GM21447 (cell line): ENCODE measurements around the gene DENND1B.

ENCODE experiments used
- ATAC-seq: cut with Tn5 transposase; IDR thresholded peaks from one replicate; pipeline ENCODE4 v1.9.1; 2021; ENCODE audit not compliant: unreplicated experiment

DENND1B gene

GRCh38 chr1:197686702-197687355, 88.5 kb downstream of the DENND1B start:
- no peak for ATAC-seq

- no peak for ATAC-seq
These were observed 89.0 kb downstream of the DENND1B start for GRCh38 chr1:197686231-197686630.

GRCh38 chr1:197685785-197686184, 89.5 kb downstream of the DENND1B start:
- no peak for ATAC-seq

- ATAC-seq, result no peak
These were observed 91.3 kb downstream of the DENND1B start for GRCh38 chr1:197683895-197684553.

- ATAC-seq, result no peak
These were observed 92.0 kb downstream of the DENND1B start for GRCh38 chr1:197683280-197683679.

- ATAC-seq, result no peak
These were observed 95.0 kb downstream of the DENND1B start for GRCh38 chr1:197680311-197680710.

GRCh38 chr1:197677752-197678295, 97.5 kb downstream of the DENND1B start:
- ATAC-seq, result no peak

- ATAC-seq, result no peak
These were observed 98.0 kb downstream of the DENND1B start for GRCh38 chr1:197677313-197677712.

GRCh38 chr1:197675583-197676208, 99.6 kb downstream of the DENND1B start:
- no peak for ATAC-seq

GRCh38 chr1:197674286-197674685, 101.0 kb downstream of the DENND1B start:
- ATAC-seq, result no peak

GRCh38 chr1:197673292-197673691, 102.0 kb downstream of the DENND1B start:
- no peak for ATAC-seq

GRCh38 chr1:197672347-197672746, 102.9 kb downstream of the DENND1B start:
- ATAC-seq, result no peak

GRCh38 chr1:197671920-197672319, 103.4 kb downstream of the DENND1B start:
- no peak for ATAC-seq

GRCh38 chr1:197671140-197671539, 104.1 kb downstream of the DENND1B start:
- ATAC-seq, result no peak

- ATAC-seq, result no peak
These were observed 108.5 kb downstream of the DENND1B start for GRCh38 chr1:197666769-197667285.

GRCh38 chr1:197664391-197664790, 110.9 kb downstream of the DENND1B start:
- ATAC-seq, result no peak

GRCh38 chr1:197663162-197663953, 111.9 kb downstream of the DENND1B start:
- no peak for ATAC-seq

GRCh38 chr1:197660389-197660788, 114.9 kb downstream of the DENND1B start:
- ATAC-seq, result no peak

- no peak for ATAC-seq
These were observed 116.1 kb downstream of the DENND1B start for GRCh38 chr1:197659171-197659570.

GRCh38 chr1:197649188-197649587, 126.1 kb downstream of the DENND1B start:
- ATAC-seq, result no peak

- ATAC-seq, result no peak
These were observed 137.0 kb downstream of the DENND1B start for GRCh38 chr1:197638316-197638715.
